GM18519 (cell line): ENCODE measurements around the gene CUX1.

Source experiments
- ATAC-seq: cut with Tn5 transposase; IDR thresholded peaks from one replicate; pipeline ENCODE4 v1.9.1; 2021; ENCODE audit warnings: mild to moderate bottlenecking, moderate library complexity; ENCODE audit not compliant: unreplicated experiment, low FRiP score

CUX1 gene

GRCh38 chr7:101890749-101891523 lies 73.5 kb downstream of the CUX1 start:
- no peak for ATAC-seq

GRCh38 chr7:101891936-101892640 lies 74.7 kb downstream of the CUX1 start:
- no peak for ATAC-seq

- no peak for ATAC-seq
Observed at GRCh38 chr7:101893341-101894082, 76.1 kb downstream of the CUX1 start.

GRCh38 chr7:101896316-101896715 lies 78.9 kb downstream of the CUX1 start:
- no peak for ATAC-seq

- no peak for ATAC-seq
Observed at GRCh38 chr7:101896941-101897340, 79.5 kb downstream of the CUX1 start.

- ATAC-seq: no peak
Observed at GRCh38 chr7:101898106-101898505, 80.7 kb downstream of the CUX1 start.

- no peak for ATAC-seq
Observed at GRCh38 chr7:101899616-101900015, 82.2 kb downstream of the CUX1 start.

- no peak for ATAC-seq
Observed at GRCh38 chr7:101900103-101900502, 82.7 kb downstream of the CUX1 start.

GRCh38 chr7:101901661-101902491 lies 84.5 kb downstream of the CUX1 start:
- no peak for ATAC-seq

GRCh38 chr7:101902680-101903514 lies 85.5 kb downstream of the CUX1 start:
- ATAC-seq: no peak

GRCh38 chr7:101903515-101903868 lies 86.1 kb downstream of the CUX1 start:
- no peak for ATAC-seq

- no peak for ATAC-seq
Observed at GRCh38 chr7:101904019-101904418, 86.6 kb downstream of the CUX1 start.

- no peak for ATAC-seq
Observed at GRCh38 chr7:101905203-101905865, 87.9 kb downstream of the CUX1 start.

- no peak for ATAC-seq
Observed at GRCh38 chr7:101906291-101907240, 89.1 kb downstream of the CUX1 start.

- no peak for ATAC-seq
Observed at GRCh38 chr7:101910991-101911799, 93.8 kb downstream of the CUX1 start.

- ATAC-seq: no peak
Observed at GRCh38 chr7:101911800-101912715, 94.6 kb downstream of the CUX1 start.
